Vagina (tissue), 2 donors: ENCODE results near the gene PDK3. TPM values are rescaled to one million over a fixed set of nuclear protein-coding genes. Genes with fewer than 3 reads are reported as not detected.

Experiments
- DNase-seq, 2 donors: peaks; one replicate each; pipeline ENCODE4 v3.0.0-alpha.2; 2017; ENCODE audit errors: extremely low spot score in 2 of 2
- H3K27ac ChIP-seq: fragments of 200-600 bp; sonication (generic); one replicate; pipeline ENCODE4 v1.5.1; 2019
- H3K27me3 ChIP-seq: fragments of 200-600 bp; sonication (generic); one replicate; pipeline ENCODE4 v1.5.1; 2019
- H3K36me3 ChIP-seq, 2 donors: fragments of 200-600 bp; sonication (generic); one replicate each; pipeline ENCODE4 v1.5.1; 2017 to 2019
- H3K4me1 ChIP-seq: fragments of 200-600 bp; sonication (generic); one replicate; pipeline ENCODE4 v1.5.1; 2019
- H3K4me3 ChIP-seq, 2 donors: fragments of 200-600 bp; sonication (generic); 1 replicate in 1 of 2; 2 replicates in 1 of 2; pipeline ENCODE4 v1.5.1; 2016 to 2019
- H3K9me3 ChIP-seq: fragments of 200-600 bp; sonication (generic); one replicate; pipeline ENCODE4 v1.5.1; 2019
- CTCF ChIP-seq, 3 experiments: fragments of 450-650 bp in 2 of 3; fragments of 200-600 bp in 1 of 3; sonication (generic) in 1 of 3; IDR thresholded peaks; one replicate each; pipeline ENCODE4 v1.5.1; 2017 to 2019; ENCODE audit warnings: antibody characterized with exemption in 3 of 3, mild to moderate bottlenecking in 2 of 3, moderate library complexity in 2 of 3
- POLR2A ChIP-seq, 2 donors: fragments of 450-650 bp; IDR thresholded peaks; one replicate each; pipeline ENCODE4 v1.6.1; 2017; ENCODE audit warnings: antibody characterized with exemption in 2 of 2, mild to moderate bottlenecking in 2 of 2, moderate library complexity in 2 of 2
- POLR2AphosphoS5 ChIP-seq, 2 donors: sonication (generic); formaldehyde crosslinking; IDR thresholded peaks; one replicate each; pipeline ENCODE4 v1.9.0; 2017; ENCODE audit warnings: antibody characterized with exemption in 2 of 2, mild to moderate bottlenecking in 2 of 2, low read depth in 1 of 2; ENCODE audit not compliant: insufficient read depth in 1 of 2
- intact Hi-C: fragments of 100-400 bp; cut with DNase I; formaldehyde crosslinking; loops from one replicate; pipeline ENCODE4 v1.15.1; 2023
- total RNA-seq: library from RNA; depleted of rRNA; stranded (reverse); fragments of >200 nt; gene quantifications from one replicate; pipeline ENCODE4 v1.2.3, GENCODE V29; 2016

The PDK3 gene
- total RNA-seq, 1 donor from 2014 or later, result 23.3 TPM

- intact Hi-C loops, result no loop called here
- Histone ChIP-seq H3K27ac (no peak overlapping the region), H3K36me3 (no peaks in the 10 kb centered on the region), H3K9me3 (no peaks in the 10 kb centered on the region), H3K4me3 (no peak overlapping the region), H3K4me1 (no peaks in the 10 kb centered on the region), H3K27me3 (no peaks in the 10 kb centered on the region)
- no peak for DNase-seq
- no peak for TF ChIP-seq CTCF (IDR thresholded peaks at IDR 0.05)
These were observed 60.4 kb downstream of the PDK3 start for GRCh38 chrX:24525455-24525854.

- intact Hi-C loops, result no loop called here
- no peak overlapping the region for H3K27ac ChIP-seq
- H3K9me3 ChIP-seq, result no peaks in the 10 kb centered on the region
- H3K4me3 ChIP-seq, result no peak overlapping the region
- H3K36me3 ChIP-seq, result no peaks in the 10 kb centered on the region
- TF ChIP-seq POLR2A (IDR thresholded peaks at IDR 0.05) (no peak), CTCF (IDR thresholded peaks at IDR 0.05) (no peak), POLR2AphosphoS5 (IDR thresholded peaks at IDR 0.05; ENCODE audit: insufficient read depth in 1 of 2, low read depth in 1 of 2) (no peak)
- no peaks in the 10 kb centered on the region for H3K27me3 ChIP-seq
- DNase-seq, result no peak
- no peaks in the 10 kb centered on the region for H3K4me1 ChIP-seq
These were observed 61.5 kb downstream of the PDK3 start for GRCh38 chrX:24526616-24527015.

DNA sequence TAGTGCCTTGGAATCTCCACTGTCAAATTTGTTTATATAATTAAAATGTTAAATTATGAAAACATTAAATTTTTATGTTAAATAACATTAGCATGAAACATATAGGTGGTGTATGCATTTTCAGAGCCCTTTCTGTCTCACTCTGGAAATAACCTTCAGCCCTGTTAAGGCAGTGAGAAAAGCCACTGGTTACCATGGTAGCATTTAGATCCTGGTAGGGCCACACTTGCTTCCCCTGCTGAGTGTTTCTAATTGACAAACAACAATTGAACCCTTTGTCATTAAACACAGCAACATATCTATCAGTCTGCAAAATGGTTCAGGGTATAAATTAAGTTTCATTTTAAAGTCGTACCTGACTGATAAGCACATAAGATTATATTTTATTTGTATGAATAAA lies 63.5 kb downstream of the PDK3 start:
- DNase-seq, result no peak
- intact Hi-C loops, result no loop called here
- H3K4me1 ChIP-seq, result no peaks in the 10 kb centered on the region
- H3K36me3 ChIP-seq, result peaks cover 0 to 2% of the 10 kb centered on the region in 2 donors
- no peaks in the 10 kb centered on the region for H3K27me3 ChIP-seq
- no peak for TF ChIP-seq CTCF (IDR thresholded peaks at IDR 0.05)
- TF ChIP-seq POLR2A (IDR thresholded peaks at IDR 0.05), result no peak
- no peak for TF ChIP-seq POLR2AphosphoS5 (IDR thresholded peaks at IDR 0.05; ENCODE audit: insufficient read depth in 1 of 2, low read depth in 1 of 2)
- H3K27ac ChIP-seq, result no peak overlapping the region
- no peak overlapping the region for H3K4me3 ChIP-seq
- H3K9me3 ChIP-seq, result no peaks in the 10 kb centered on the region

- Histone ChIP-seq H3K4me1 (no peaks in the 10 kb centered on the region), H3K27ac (no peak overlapping the region), H3K9me3 (no peaks in the 10 kb centered on the region), H3K27me3 (no peaks in the 10 kb centered on the region), H3K4me3 (no peak overlapping the region), H3K36me3 (peaks cover 0 to 8% of the 10 kb centered on the region in 2 donors)
- TF ChIP-seq POLR2A (IDR thresholded peaks at IDR 0.05) (no peak), POLR2AphosphoS5 (IDR thresholded peaks at IDR 0.05; ENCODE audit: insufficient read depth in 1 of 2, low read depth in 1 of 2) (no peak), CTCF (IDR thresholded peaks at IDR 0.05) (no peak)
- no peak for DNase-seq
- intact Hi-C loops, result no loop called here
These were observed 71.5 kb downstream of the PDK3 start for GRCh38 chrX:24536551-24536950.

DNA sequence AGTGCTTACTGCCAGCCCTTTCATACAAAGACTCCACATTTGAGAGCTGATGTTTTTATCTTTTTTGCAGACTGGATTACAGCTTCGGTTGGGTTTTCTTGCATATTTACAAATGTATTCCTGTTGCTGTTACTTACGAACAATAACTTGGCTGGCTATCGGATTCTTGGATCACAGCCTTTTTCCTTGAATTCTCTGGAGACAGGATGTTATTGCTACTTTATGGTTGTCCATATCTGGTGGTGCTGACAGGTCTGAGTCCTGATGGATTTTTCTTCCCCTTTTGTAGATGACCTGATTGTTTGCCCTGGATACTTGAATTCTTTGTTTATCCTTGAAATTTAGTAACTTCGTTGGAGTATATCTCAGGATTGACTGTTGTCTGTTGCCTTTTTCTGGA lies 77.7 kb downstream of the PDK3 start:
- intact Hi-C loops, result no loop called here
- TF ChIP-seq CTCF (IDR thresholded peaks at IDR 0.05) (no peak), POLR2A (IDR thresholded peaks at IDR 0.05) (no peak), POLR2AphosphoS5 (IDR thresholded peaks at IDR 0.05; ENCODE audit: insufficient read depth in 1 of 2, low read depth in 1 of 2) (no peak)

More for the DNA sequence above, 77.7 kb downstream of the PDK3 start:
- Histone ChIP-seq H3K4me3 (no peak overlapping the region), H3K36me3 (no peaks in the 10 kb centered on the region), H3K4me1 (no peaks in the 10 kb centered on the region), H3K27ac (no peak overlapping the region), H3K27me3 (no peaks in the 10 kb centered on the region), H3K9me3 (no peaks in the 10 kb centered on the region)
- DNase-seq, result no peak
